Right renal pelvis (tissue), 4 donors: ENCODE data around the gene IGFBP6. TPM values are rescaled to one million over a fixed set of nuclear protein-coding genes. Genes with fewer than 3 reads are reported as not detected.
"Not testable (repeated sequence)": the region's sequence is repeated elsewhere in the genome, so short reads cannot be mapped to it uniquely, and the experiment has no call there.

Experiments
- DNase-seq, 4 donors: peaks; one replicate each; pipeline ENCODE4 v3.0.0-alpha.2; 2013; ENCODE audit warnings: low read depth in 4 of 4, low spot score in 3 of 4, missing footprints in 1 of 4
- polyA plus RNA-seq, 4 donors: library from polyadenylated mRNA; unstranded; fragments of 120-200 nt; gene quantifications; one replicate each; pipeline ENCODE4 v1.2.1, GENCODE V29; 2013; ENCODE audit not compliant: insufficient read length in 4 of 4

Gene IGFBP6
- polyA plus RNA-seq, 4 donors = 11.0 to 26.8 (median 12.7) TPM

GRCh38 chr12:53094796-53095595, 2.5 kb upstream of the IGFBP6 start:
- DNase-seq = not testable (repeated sequence)

GRCh38 chr12:53095596-53095895, 1.9 kb upstream of the IGFBP6 start:
- not testable (repeated sequence) for DNase-seq

- no peak for DNase-seq
Observed at GRCh38 chr12:53096089-53096741, 1.3 kb upstream of the IGFBP6 start.

- DNase-seq = no peak
Observed at GRCh38 chr12:53096759-53097158, 708 bp upstream of the IGFBP6 start.

GRCh38 chr12:53097207-53097563, 282 bp upstream of the IGFBP6 start:
- DNase-seq = no peak

GRCh38 chr12:53098354-53098981, 1.0 kb downstream of the IGFBP6 start:
- DNase-seq = no peak

GRCh38 chr12:53099071-53099882, 1.8 kb downstream of the IGFBP6 start:
- peak; percentile 72 to 78 (median 76) for DNase-seq

GRCh38 chr12:53100466-53101151, 3.1 kb downstream of the IGFBP6 start:
- no peak for DNase-seq

- DNase-seq = no peak
Observed at GRCh38 chr12:53101266-53101665, 3.8 kb downstream of the IGFBP6 start.

- no peak for DNase-seq
Observed at GRCh38 chr12:53101931-53102781, 4.7 kb downstream of the IGFBP6 start.

- no peak for DNase-seq
Observed at GRCh38 chr12:53102883-53103807, 5.7 kb downstream of the IGFBP6 start, which contains the start of gene SOAT2. TSS of gene SOAT2 (plus strand) at chr12:53103486. CDS start at chr12:53103578, 92 bp downstream.

- DNase-seq = no peak
Observed at GRCh38 chr12:53103860-53104305, 6.4 kb downstream of the IGFBP6 start.

- DNase-seq = no peak
Observed at GRCh38 chr12:53105256-53105655, 7.8 kb downstream of the IGFBP6 start.

- DNase-seq = no peak
Observed at GRCh38 chr12:53105712-53106439, 8.4 kb downstream of the IGFBP6 start.

- no peak for DNase-seq
Observed at GRCh38 chr12:53107122-53107521, 9.7 kb downstream of the IGFBP6 start.

GRCh38 chr12:53112431-53112830, 15.0 kb downstream of the IGFBP6 start:
- not testable (repeated sequence) for DNase-seq

- no peak for DNase-seq
Observed at GRCh38 chr12:53113136-53113705, 15.8 kb downstream of the IGFBP6 start.
